ENCODE data around the gene ELK1.
"Not testable (repeated sequence)": the region's sequence is repeated elsewhere in the genome, so short reads cannot be mapped to it uniquely, and the experiment has no call there.

ELK1 gene

GRCh38 chrX:47610511-47610910 is 39.9 kb downstream of the ELK1 start:
- DNase-seq = no peak

- no peak for DNase-seq
Observed at GRCh38 chrX:47608130-47608810, 42.1 kb downstream of the ELK1 start.

- DNase-seq = no peak
Observed at GRCh38 chrX:47607091-47607490, 43.3 kb downstream of the ELK1 start.

- DNase-seq = no peak
Observed at GRCh38 chrX:47605024-47605423, 45.3 kb downstream of the ELK1 start.

- DNase-seq = not testable (repeated sequence)
Observed at GRCh38 chrX:47603125-47603524, 47.2 kb downstream of the ELK1 start.

GRCh38 chrX:47597222-47597621 is 53.1 kb downstream of the ELK1 start:
- no peak for DNase-seq

- no peak for DNase-seq
Observed at GRCh38 chrX:47596256-47596655, 54.1 kb downstream of the ELK1 start.

GRCh38 chrX:47595716-47596251 is 54.6 kb downstream of the ELK1 start:
- DNase-seq = no peak

- no peak for DNase-seq
Observed at GRCh38 chrX:47593522-47593921, 56.8 kb downstream of the ELK1 start.

- no peak for DNase-seq
Observed at GRCh38 chrX:47590984-47591383, 59.4 kb downstream of the ELK1 start.

- DNase-seq = no peak
Observed at GRCh38 chrX:47587906-47588735, 62.2 kb downstream of the ELK1 start.

- no peak for DNase-seq
Observed at GRCh38 chrX:47587091-47587891, 63.1 kb downstream of the ELK1 start.

GRCh38 chrX:47586043-47586787 is 64.1 kb downstream of the ELK1 start:
- no peak for DNase-seq

Measured in activated effector memory CD4-positive, alpha-beta T cell treated with Interleukin-2 at 50 U/mL for 16 hours (primary cell).